Measurements from ENCODE around the gene FAIM2.

- TF ChIP-seq TCF4 (CRISPR knock-in tag; IDR thresholded peaks at IDR 0.05; ENCODE audit: borderline replicate concordance) = no peak
- no peak for TF ChIP-seq CREB5 (CRISPR knock-in tag; IDR thresholded peaks at IDR 0.05; ENCODE audit: low read depth)
- no peak for TF ChIP-seq ESRRG (CRISPR knock-in tag; IDR thresholded peaks at IDR 0.05)
- no peak for TF ChIP-seq SNAI2 (CRISPR knock-in tag; IDR thresholded peaks at IDR 0.05)
- TF ChIP-seq PPARA (CRISPR knock-in tag; IDR thresholded peaks at IDR 0.05; ENCODE audit: borderline replicate concordance) = no peak
- TF ChIP-seq ZC3H10 (CRISPR knock-in tag; IDR thresholded peaks at IDR 0.05) = no peak
- TF ChIP-seq ZFP3 (CRISPR knock-in tag; IDR thresholded peaks at IDR 0.05) = no peak
- TF ChIP-seq PATZ1 (CRISPR knock-in tag; IDR thresholded peaks at IDR 0.05; ENCODE audit: borderline replicate concordance) = no peak
- no peak for TF ChIP-seq ZNF8 (CRISPR knock-in tag; IDR thresholded peaks at IDR 0.05)
Measured at GRCh38 chr12:49887536-49888401, 15.9 kb downstream of the FAIM2 start.
